Measurements from ENCODE around the gene STK35. TPM values are rescaled to one million over a fixed set of nuclear protein-coding genes. Genes with fewer than 3 reads are reported as not detected.
A peak's percentile ranks its signal among the peaks of the same experiment; 100 is the strongest.

Gene STK35
- total RNA-seq, 2 donors from 2014 or later: 23.1 to 25.9 TPM

GRCh38 chr20:2093159-2093781, 8.4 kb upstream of the STK35 start:
- H3K4me1 Mint-ChIP-seq: no peaks in the 10 kb centered on the region
- no peaks in the 10 kb centered on the region for H3K36me3 Mint-ChIP-seq (ENCODE audit: low read depth)
- ATAC-seq (replicated peaks): no peak
- no peak overlapping the region for H3K4me3 Mint-ChIP-seq
- H3K9me3 Mint-ChIP-seq: no peaks in the 10 kb centered on the region
- H3K27me3 Mint-ChIP-seq: peaks cover 37% of the 10 kb centered on the region
- H3K27ac Mint-ChIP-seq: no peak overlapping the region

- Mint-ChIP-seq H3K36me3 (ENCODE audit: low read depth) (no peaks in the 10 kb centered on the region), H3K4me3 (no peak overlapping the region), H3K4me1 (no peaks in the 10 kb centered on the region), H3K27me3 (peaks cover 33% of the 10 kb centered on the region), H3K27ac (no peak overlapping the region), H3K9me3 (no peaks in the 10 kb centered on the region)
- ATAC-seq (replicated peaks): peak; percentile 79
These were observed 7.7 kb upstream of the STK35 start for GRCh38 chr20:2093883-2094282.

GRCh38 chr20:2101865-2102584, 398 bp downstream of the STK35 start:
- ATAC-seq (replicated peaks): peak; percentile 83
- Mint-ChIP-seq H3K9me3 (no peaks in the 10 kb centered on the region), H3K4me3 (peak overlapping the region; percentile 94), H3K4me1 (peaks cover 17% of the 10 kb centered on the region), H3K27me3 (no peaks in the 10 kb centered on the region), H3K27ac (peak overlapping the region; percentile 100), H3K36me3 (ENCODE audit: low read depth) (peaks cover 43% of the 10 kb centered on the region)

- Mint-ChIP-seq H3K36me3 (ENCODE audit: low read depth) (peaks cover 51% of the 10 kb centered on the region), H3K4me1 (peaks cover 24% of the 10 kb centered on the region), H3K27me3 (no peaks in the 10 kb centered on the region), H3K9me3 (no peaks in the 10 kb centered on the region), H3K4me3 (peak overlapping the region; percentile 94), H3K27ac (peak overlapping the region; percentile 100)
- peak; percentile 72 for ATAC-seq (replicated peaks)
These were observed 1.2 kb downstream of the STK35 start for GRCh38 chr20:2102585-2103460.

GRCh38 chr20:2103461-2104153, 2.0 kb downstream of the STK35 start:
- Mint-ChIP-seq H3K4me3 (peak overlapping the region; percentile 94), H3K4me1 (peaks cover 27% of the 10 kb centered on the region), H3K9me3 (no peaks in the 10 kb centered on the region), H3K27ac (peak overlapping the region; percentile 93), H3K36me3 (ENCODE audit: low read depth) (peaks cover 55% of the 10 kb centered on the region), H3K27me3 (no peaks in the 10 kb centered on the region)
- no peak for ATAC-seq (replicated peaks)

- Mint-ChIP-seq H3K27me3 (no peaks in the 10 kb centered on the region), H3K27ac (peak overlapping the region; percentile 93), H3K4me1 (peaks cover 33% of the 10 kb centered on the region), H3K9me3 (no peaks in the 10 kb centered on the region), H3K4me3 (peak overlapping the region; percentile 94), H3K36me3 (ENCODE audit: low read depth) (peaks cover 62% of the 10 kb centered on the region)
- ATAC-seq (replicated peaks): no peak
These were observed 2.6 kb downstream of the STK35 start for GRCh38 chr20:2104236-2104635.

- Mint-ChIP-seq H3K27me3 (no peaks in the 10 kb centered on the region), H3K36me3 (ENCODE audit: low read depth) (peaks cover 81% of the 10 kb centered on the region), H3K4me1 (peaks cover 63% of the 10 kb centered on the region), H3K9me3 (no peaks in the 10 kb centered on the region), H3K4me3 (peak overlapping the region; percentile 4), H3K27ac (no peak overlapping the region)
- no peak for ATAC-seq (replicated peaks)
These were observed 6.9 kb downstream of the STK35 start for GRCh38 chr20:2108498-2108897.

GRCh38 chr20:2108987-2109386, 7.4 kb downstream of the STK35 start:
- Mint-ChIP-seq H3K27me3 (no peaks in the 10 kb centered on the region), H3K4me3 (peak overlapping the region; percentile 4), H3K36me3 (ENCODE audit: low read depth) (peaks cover 81% of the 10 kb centered on the region), H3K9me3 (no peaks in the 10 kb centered on the region), H3K27ac (no peak overlapping the region), H3K4me1 (peaks cover 65% of the 10 kb centered on the region)
- ATAC-seq (replicated peaks): no peak

GRCh38 chr20:2109425-2110210, 8.0 kb downstream of the STK35 start:
- H3K9me3 Mint-ChIP-seq: no peaks in the 10 kb centered on the region
- peaks cover 68% of the 10 kb centered on the region for H3K4me1 Mint-ChIP-seq
- peaks cover 81% of the 10 kb centered on the region for H3K36me3 Mint-ChIP-seq (ENCODE audit: low read depth)
- peak overlapping the region; percentile 4 for H3K4me3 Mint-ChIP-seq
- no peaks in the 10 kb centered on the region for H3K27me3 Mint-ChIP-seq
- no peak overlapping the region for H3K27ac Mint-ChIP-seq
- ATAC-seq (replicated peaks): no peak

GRCh38 chr20:2112910-2113309, 11.3 kb downstream of the STK35 start:
- peak overlapping the region; percentile 62 for H3K27ac Mint-ChIP-seq
- no peaks in the 10 kb centered on the region for H3K27me3 Mint-ChIP-seq
- peaks cover 82% of the 10 kb centered on the region for H3K36me3 Mint-ChIP-seq (ENCODE audit: low read depth)
- no peaks in the 10 kb centered on the region for H3K9me3 Mint-ChIP-seq
- H3K4me1 Mint-ChIP-seq: peaks cover 65% of the 10 kb centered on the region
- peak; percentile 21 for ATAC-seq (replicated peaks)
- no peak overlapping the region for H3K4me3 Mint-ChIP-seq

GRCh38 chr20:2114127-2114959, 12.7 kb downstream of the STK35 start:
- H3K4me1 Mint-ChIP-seq: peaks cover 65% of the 10 kb centered on the region
- no peaks in the 10 kb centered on the region for H3K9me3 Mint-ChIP-seq
- peak overlapping the region; percentile 12 for H3K4me3 Mint-ChIP-seq
- peak overlapping the region; percentile 70 for H3K27ac Mint-ChIP-seq
- ATAC-seq (replicated peaks): no peak
- peaks cover 86% of the 10 kb centered on the region for H3K36me3 Mint-ChIP-seq (ENCODE audit: low read depth)
- no peaks in the 10 kb centered on the region for H3K27me3 Mint-ChIP-seq

- Mint-ChIP-seq H3K27me3 (no peaks in the 10 kb centered on the region), H3K36me3 (ENCODE audit: low read depth) (peaks cover 90% of the 10 kb centered on the region), H3K4me1 (peaks cover 65% of the 10 kb centered on the region), H3K4me3 (peak overlapping the region; percentile 12), H3K27ac (peak overlapping the region; percentile 70), H3K9me3 (no peaks in the 10 kb centered on the region)
- ATAC-seq (replicated peaks): no peak
These were observed 13.5 kb downstream of the STK35 start for GRCh38 chr20:2114990-2115681.

All from activated T-helper 17 cell treated with anti-CD3 and anti-CD28 coated beads, Interleukin-2, amount 50 U/mL, for 72 hours (primary cell).